Liver (tissue), 9 donors: Measurements from ENCODE around the gene WNT7B. TPM values are rescaled to one million over a fixed set of nuclear protein-coding genes. Genes with fewer than 3 reads are reported as not detected.

ENCODE experiments used
- DNase-seq: peaks from one replicate; pipeline ENCODE4 v3.0.0-alpha.2; 2017; ENCODE audit warnings: low spot score
- H3K27ac ChIP-seq, 2 donors: one replicate each; pipeline ENCODE4 v1.7.0; 2013; ENCODE audit warnings: inconsistent platforms in 2 of 2, low read length in 2 of 2, control low read depth in 1 of 2, low read depth in 1 of 2, mild to moderate bottlenecking in 1 of 2
- H3K27me3 ChIP-seq, 4 donors: one replicate each; pipeline versions ENCODE4 v1.6.1 to v1.7.0; 2013; ENCODE audit warnings: low read length in 3 of 4, inconsistent platforms in 1 of 4, mild to moderate bottlenecking in 1 of 4, moderate library complexity in 1 of 4; ENCODE audit not compliant: control insufficient read depth in 4 of 4, insufficient read depth in 4 of 4
- H3K36me3 ChIP-seq, 4 donors: one replicate each; pipeline versions ENCODE4 v1.6.1 to v1.7.0; 2013; ENCODE audit warnings: low read length in 3 of 4, mild to moderate bottlenecking in 3 of 4, low read depth in 1 of 4, moderate library complexity in 1 of 4; ENCODE audit not compliant: control insufficient read depth in 4 of 4, insufficient read depth in 3 of 4
- H3K4me1 ChIP-seq, 4 donors: one replicate each; pipeline versions ENCODE4 v1.6.1 to v1.7.0; 2013; ENCODE audit warnings: low read length in 3 of 4, mild to moderate bottlenecking in 3 of 4, moderate library complexity in 1 of 4; ENCODE audit not compliant: control insufficient read depth in 4 of 4, insufficient read depth in 4 of 4
- H3K4me3 ChIP-seq, 3 donors: one replicate each; pipeline versions ENCODE4 v1.6.1 to v1.7.0; 2013; ENCODE audit warnings: low read length in 3 of 3, control low read depth in 1 of 3, low read depth in 1 of 3, mild to moderate bottlenecking in 1 of 3
- H3K9ac ChIP-seq, 2 donors: one replicate each; pipeline ENCODE4 v1.7.0; 2013; ENCODE audit warnings: low read length in 2 of 2, mild to moderate bottlenecking in 2 of 2, moderate library complexity in 2 of 2, control low read depth in 1 of 2, low read depth in 1 of 2
- H3K9me3 ChIP-seq, 4 donors: one replicate each; pipeline versions ENCODE4 v1.6.1 to v1.7.0; 2013; ENCODE audit warnings: low read length in 3 of 4; ENCODE audit not compliant: control insufficient read depth in 4 of 4
- CTCF ChIP-seq: fragments of 150-350 bp; IDR thresholded peaks from 2 replicates; pipeline ENCODE4 v1.5.1; 2017; ENCODE audit warnings: improper control_type of control experiment, low read depth, low read length; ENCODE audit not compliant: missing input control
- EGR1 ChIP-seq, 2 donors: IDR thresholded peaks; 2 replicates each; pipeline ENCODE4 v1.6.1; 2016 to 2018; ENCODE audit warnings: antibody characterized with exemption in 2 of 2, low read depth in 2 of 2
- FOXA1 ChIP-seq: IDR thresholded peaks from 2 replicates; pipeline ENCODE4 v1.6.1; 2016; ENCODE audit warnings: antibody characterized with exemption
- FOXA2 ChIP-seq: IDR thresholded peaks from 2 replicates; pipeline ENCODE4 v1.6.1; 2016; ENCODE audit warnings: antibody characterized with exemption
- GABPA ChIP-seq, 2 donors: IDR thresholded peaks in 1 of 2; conservative IDR thresholded peaks in 1 of 2; 2 replicates each; pipeline ENCODE4 v1.6.1; 2016; ENCODE audit warnings: antibody characterized with exemption in 2 of 2, mild to moderate bottlenecking in 1 of 2, moderate library complexity in 1 of 2
- HNF4A ChIP-seq, 2 donors: conservative IDR thresholded peaks; 2 replicates each; pipeline ENCODE4 v1.6.1; 2016; ENCODE audit warnings: antibody characterized with exemption in 2 of 2, mild to moderate bottlenecking in 2 of 2
- HNF4G ChIP-seq: IDR thresholded peaks from 2 replicates; pipeline ENCODE4 v1.6.1; 2016; ENCODE audit warnings: antibody characterized with exemption
- JUND ChIP-seq, 2 donors: IDR thresholded peaks; 2 replicates each; pipeline ENCODE4 v1.6.1; 2016; ENCODE audit warnings: antibody characterized with exemption in 2 of 2
- MAX ChIP-seq: IDR thresholded peaks from 2 replicates; pipeline ENCODE4 v1.6.1; 2016; ENCODE audit warnings: antibody characterized with exemption
- NR2F2 ChIP-seq: IDR thresholded peaks from 2 replicates; pipeline ENCODE4 v1.6.1; 2016; ENCODE audit warnings: antibody characterized with exemption
- RAD21 ChIP-seq, 2 donors: IDR thresholded peaks; 2 replicates each; pipeline ENCODE4 v1.6.1; 2016; ENCODE audit warnings: antibody characterized with exemption in 2 of 2, mild to moderate bottlenecking in 2 of 2
- RXRA ChIP-seq, 2 donors: IDR thresholded peaks; 2 replicates each; pipeline ENCODE4 v1.6.1; 2017 to 2018; ENCODE audit warnings: antibody characterized with exemption in 2 of 2, mild to moderate bottlenecking in 1 of 2
- SP1 ChIP-seq: IDR thresholded peaks from 2 replicates; pipeline ENCODE4 v1.6.1; 2018; ENCODE audit warnings: antibody characterized with exemption, mild to moderate bottlenecking
- YY1 ChIP-seq: IDR thresholded peaks from 2 replicates; pipeline ENCODE4 v1.6.1; 2016; ENCODE audit warnings: antibody characterized with exemption, mild to moderate bottlenecking
- WGBS: extraction: QIAGEN DNeasy Blood & Tissue Kit; methylation state at CpG from one replicate; pipeline ENCODE4 v1.1.7; 2013; 5-methylcytosine and 5-hydroxymethylcytosine counted together
- polyA plus RNA-seq, 2 donors: library from polyadenylated mRNA; stranded (reverse) in 1 of 2; unstranded in 1 of 2; fragments of 200-250 nt in 1 of 2; fragments of >200 nt in 1 of 2; fragmentation: Nextera tagmentation in 1 of 2; extraction: Ambion mirVana in 1 of 2; gene quantifications; one replicate each; pipeline versions ENCODE4 v1.2.1 to v1.2.3, GENCODE V29; 2013 to 2015
- total RNA-seq, 2 donors: library from RNA; depleted of rRNA; stranded (reverse); fragments of >200 nt; gene quantifications; one replicate each; pipeline ENCODE4 v1.2.3, GENCODE V29; 2014
- TF ChIP-seq, protein P1 (sequence below): IDR thresholded peaks from 2 replicates; pipeline ENCODE4 v1.6.1; 2016; ENCODE audit warnings: antibody characterized with exemption
- TF ChIP-seq, protein P2 (sequence below): IDR thresholded peaks from 2 replicates; pipeline ENCODE4 v1.6.1; 2016; ENCODE audit warnings: antibody characterized with exemption, mild to moderate bottlenecking
- donor health status: healthy.
- donor health status: healthy.
- donor health status: healthy.
- donor health status: healthy.
- donor health status: healthy.

Gene WNT7B
- total and polyA plus RNA-seq, 4 donors: 0.06 to 0.28 TPM; not detected in 2

DNA sequence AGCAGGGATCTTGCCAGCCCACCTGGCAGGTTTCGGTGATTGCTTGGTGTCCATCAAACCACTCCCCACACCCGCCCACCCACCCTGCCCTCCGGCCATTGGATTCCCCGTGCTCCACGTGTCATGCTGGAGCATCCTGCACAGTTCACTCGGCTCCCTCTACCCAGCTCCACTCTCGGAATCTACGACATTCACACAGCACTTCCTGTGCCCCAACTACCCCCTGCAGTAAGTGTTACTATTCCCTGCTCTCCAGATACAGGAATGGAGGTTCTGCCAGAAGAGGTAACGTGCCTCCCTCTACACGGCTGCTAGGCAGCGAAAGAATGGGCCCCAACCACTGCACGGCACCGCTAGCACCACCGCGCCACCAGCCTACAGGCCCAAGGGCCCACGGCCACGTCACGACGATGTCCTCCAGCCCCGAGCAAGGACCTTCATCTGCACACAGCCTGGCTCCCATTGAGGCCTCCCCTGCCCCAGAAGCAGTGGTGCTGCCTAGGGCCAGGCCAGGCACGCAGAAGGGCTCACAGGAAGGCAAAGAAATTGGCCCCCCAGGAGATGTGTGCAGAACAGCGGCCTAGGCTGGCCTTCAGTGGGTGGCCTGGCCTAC is 27.6 kb downstream of the WNT7B start:
- Histone ChIP-seq H3K36me3 (no peaks in the 10 kb centered on the region), H3K9ac (no peak overlapping the region), H3K27me3 (no peaks in the 10 kb centered on the region), H3K4me1 (no peaks in the 10 kb centered on the region), H3K9me3 (no peaks in the 10 kb centered on the region), H3K27ac (no peak overlapping the region), H3K4me3 (no peak overlapping the region)
- TF ChIP-seq HNF4G (no peak), GABPA (IDR thresholded peaks at IDR 0.05 in 1 of 2, conservative IDR thresholded peaks at IDR 0.05 in 1 of 2) (no peak), YY1 (no peak), FOXA1 (no peak), HNF4A (conservative IDR thresholded peaks at IDR 0.05) (no peak), NR2F2 (no peak), EGR1 (IDR thresholded peaks at IDR 0.05; ENCODE audit: low read depth in 2 of 2) (no peak), RAD21 (IDR thresholded peaks at IDR 0.05) (no peak), JUND (IDR thresholded peaks at IDR 0.05) (no peak), RXRA (IDR thresholded peaks at IDR 0.05) (no peak), FOXA2 (no peak)
- TF ChIP-seq, protein P1, sequence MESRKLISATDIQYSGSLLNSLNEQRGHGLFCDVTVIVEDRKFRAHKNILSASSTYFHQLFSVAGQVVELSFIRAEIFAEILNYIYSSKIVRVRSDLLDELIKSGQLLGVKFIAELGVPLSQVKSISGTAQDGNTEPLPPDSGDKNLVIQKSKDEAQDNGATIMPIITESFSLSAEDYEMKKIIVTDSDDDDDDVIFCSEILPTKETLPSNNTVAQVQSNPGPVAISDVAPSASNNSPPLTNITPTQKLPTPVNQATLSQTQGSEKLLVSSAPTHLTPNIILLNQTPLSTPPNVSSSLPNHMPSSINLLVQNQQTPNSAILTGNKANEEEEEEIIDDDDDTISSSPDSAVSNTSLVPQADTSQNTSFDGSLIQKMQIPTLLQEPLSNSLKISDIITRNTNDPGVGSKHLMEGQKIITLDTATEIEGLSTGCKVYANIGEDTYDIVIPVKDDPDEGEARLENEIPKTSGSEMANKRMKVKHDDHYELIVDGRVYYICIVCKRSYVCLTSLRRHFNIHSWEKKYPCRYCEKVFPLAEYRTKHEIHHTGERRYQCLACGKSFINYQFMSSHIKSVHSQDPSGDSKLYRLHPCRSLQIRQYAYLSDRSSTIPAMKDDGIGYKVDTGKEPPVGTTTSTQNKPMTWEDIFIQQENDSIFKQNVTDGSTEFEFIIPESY: no peak
- TF ChIP-seq, protein P2, sequence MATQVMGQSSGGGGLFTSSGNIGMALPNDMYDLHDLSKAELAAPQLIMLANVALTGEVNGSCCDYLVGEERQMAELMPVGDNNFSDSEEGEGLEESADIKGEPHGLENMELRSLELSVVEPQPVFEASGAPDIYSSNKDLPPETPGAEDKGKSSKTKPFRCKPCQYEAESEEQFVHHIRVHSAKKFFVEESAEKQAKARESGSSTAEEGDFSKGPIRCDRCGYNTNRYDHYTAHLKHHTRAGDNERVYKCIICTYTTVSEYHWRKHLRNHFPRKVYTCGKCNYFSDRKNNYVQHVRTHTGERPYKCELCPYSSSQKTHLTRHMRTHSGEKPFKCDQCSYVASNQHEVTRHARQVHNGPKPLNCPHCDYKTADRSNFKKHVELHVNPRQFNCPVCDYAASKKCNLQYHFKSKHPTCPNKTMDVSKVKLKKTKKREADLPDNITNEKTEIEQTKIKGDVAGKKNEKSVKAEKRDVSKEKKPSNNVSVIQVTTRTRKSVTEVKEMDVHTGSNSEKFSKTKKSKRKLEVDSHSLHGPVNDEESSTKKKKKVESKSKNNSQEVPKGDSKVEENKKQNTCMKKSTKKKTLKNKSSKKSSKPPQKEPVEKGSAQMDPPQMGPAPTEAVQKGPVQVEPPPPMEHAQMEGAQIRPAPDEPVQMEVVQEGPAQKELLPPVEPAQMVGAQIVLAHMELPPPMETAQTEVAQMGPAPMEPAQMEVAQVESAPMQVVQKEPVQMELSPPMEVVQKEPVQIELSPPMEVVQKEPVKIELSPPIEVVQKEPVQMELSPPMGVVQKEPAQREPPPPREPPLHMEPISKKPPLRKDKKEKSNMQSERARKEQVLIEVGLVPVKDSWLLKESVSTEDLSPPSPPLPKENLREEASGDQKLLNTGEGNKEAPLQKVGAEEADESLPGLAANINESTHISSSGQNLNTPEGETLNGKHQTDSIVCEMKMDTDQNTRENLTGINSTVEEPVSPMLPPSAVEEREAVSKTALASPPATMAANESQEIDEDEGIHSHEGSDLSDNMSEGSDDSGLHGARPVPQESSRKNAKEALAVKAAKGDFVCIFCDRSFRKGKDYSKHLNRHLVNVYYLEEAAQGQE: no peak
- 88% methylated on average over 22 of the region's 22 CpGs for WGBS
- DNase-seq: no peak

DNA sequence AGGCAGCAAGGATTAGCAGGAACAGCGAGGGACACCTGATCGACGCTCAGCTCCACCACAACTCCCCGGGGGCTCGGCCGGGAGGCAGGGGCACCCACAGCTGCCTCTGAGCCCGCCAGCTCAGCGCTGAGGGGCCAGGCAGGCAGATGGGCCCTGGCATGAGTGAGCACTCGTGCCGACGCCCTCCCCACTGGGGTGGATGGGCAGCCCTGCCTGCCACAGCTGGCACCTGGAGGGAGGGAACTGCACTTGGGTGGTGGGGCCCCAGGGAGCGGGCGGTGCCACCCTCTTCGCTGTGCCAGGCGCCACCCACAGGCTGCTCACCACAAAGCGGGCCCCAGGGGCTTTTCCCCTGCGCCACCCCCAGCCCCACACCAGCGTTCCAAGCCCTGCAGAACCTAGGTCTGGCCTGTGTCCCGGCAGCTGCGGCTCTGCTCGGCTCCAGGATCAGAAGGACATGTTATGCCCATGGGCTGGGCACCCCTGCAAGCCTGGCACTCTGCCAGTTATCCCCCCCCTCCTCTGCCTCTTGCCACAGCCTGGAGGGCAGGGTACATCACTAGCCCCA is 28.8 kb downstream of the WNT7B start:
- Histone ChIP-seq H3K36me3 (no peaks in the 10 kb centered on the region), H3K9ac (no peak overlapping the region), H3K27me3 (no peaks in the 10 kb centered on the region), H3K27ac (no peak overlapping the region), H3K9me3 (no peaks in the 10 kb centered on the region), H3K4me1 (no peaks in the 10 kb centered on the region), H3K4me3 (no peak overlapping the region)
- 80% methylated on average over 21 of the region's 21 CpGs for WGBS
- no peak for DNase-seq
- TF ChIP-seq FOXA1 (no peak), RAD21 (IDR thresholded peaks at IDR 0.05) (no peak), EGR1 (IDR thresholded peaks at IDR 0.05; ENCODE audit: low read depth in 2 of 2) (no peak), RXRA (IDR thresholded peaks at IDR 0.05) (no peak), CTCF (no peak), YY1 (no peak), MAX (no peak), FOXA2 (no peak), GABPA (IDR thresholded peaks at IDR 0.05 in 1 of 2, conservative IDR thresholded peaks at IDR 0.05 in 1 of 2) (no peak), JUND (IDR thresholded peaks at IDR 0.05) (no peak), HNF4A (conservative IDR thresholded peaks at IDR 0.05) (no peak), SP1 (no peak), HNF4G (no peak)
- TF ChIP-seq, protein P2: no peak
- TF ChIP-seq, protein P1: no peak
